AG08396 (cell line): Measurements from ENCODE around the gene C1QTNF5.

Experiments used
- DNase-seq: peaks from one replicate; pipeline ENCODE4 v3.0.0; 2012; ENCODE audit warnings: low spot score, mixed read lengths

The C1QTNF5 gene

DNA sequence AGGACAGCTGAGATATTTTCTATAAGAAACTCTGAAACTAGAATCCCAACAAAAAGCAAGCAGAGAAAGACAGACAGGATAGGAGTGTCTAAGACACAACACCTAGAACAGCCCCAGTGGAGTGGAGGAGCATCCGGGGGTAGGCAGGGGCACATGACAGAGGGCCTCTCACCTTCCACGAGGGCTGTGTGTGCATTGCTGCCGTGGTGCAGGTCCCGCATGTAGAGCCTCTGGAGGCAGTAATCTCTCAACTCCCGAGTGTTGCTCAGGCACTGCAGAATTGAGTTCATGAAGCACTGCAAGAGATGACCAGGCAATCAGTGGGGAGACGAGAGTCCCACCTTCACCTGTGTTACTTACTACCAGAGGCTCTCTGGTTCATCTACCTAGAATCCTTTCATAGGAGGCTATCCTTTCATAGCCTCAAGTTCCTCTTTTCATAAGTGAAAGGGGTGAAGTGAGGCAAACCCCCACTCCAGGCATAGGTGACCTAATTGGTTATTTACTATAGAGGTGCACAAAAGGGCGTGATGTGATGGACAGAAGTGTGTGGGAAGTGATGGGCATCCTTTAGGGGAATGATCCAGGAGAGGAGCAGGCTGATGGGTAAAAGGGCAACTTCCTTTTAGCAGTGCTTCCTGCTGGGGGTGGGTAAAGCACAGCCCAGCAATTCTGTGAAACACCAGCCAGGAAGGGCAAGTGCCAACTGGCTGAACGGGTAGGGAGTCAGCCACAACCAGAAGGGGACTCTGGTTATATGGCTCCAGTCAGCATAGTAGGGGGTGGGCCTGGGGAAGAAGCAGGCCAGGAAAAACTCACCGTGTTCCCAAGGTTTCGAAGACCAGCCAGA is 18.9 kb upstream of the C1QTNF5 start:
- no peak for DNase-seq

DNA sequence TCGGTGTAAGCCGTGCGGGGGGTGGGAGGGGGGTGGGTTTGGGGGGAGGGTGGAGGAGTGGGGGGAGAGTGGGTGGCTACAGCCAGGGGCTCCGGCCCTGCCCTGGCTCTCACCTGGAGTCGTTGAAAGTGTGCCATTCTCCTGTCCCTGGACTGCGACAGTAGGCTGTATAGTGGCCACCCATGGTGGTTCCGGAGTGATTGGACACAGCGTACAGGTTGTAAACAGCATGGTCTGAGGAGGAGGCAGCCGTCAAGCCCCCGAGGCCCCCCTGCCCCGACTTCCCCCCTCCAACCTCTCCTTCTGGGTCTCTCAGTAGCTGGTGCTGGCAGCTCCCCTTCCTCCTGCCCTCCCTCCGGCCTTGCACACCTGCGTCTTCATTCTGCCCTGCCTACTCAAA is 16.4 kb upstream of the C1QTNF5 start:
- no peak for DNase-seq

DNA sequence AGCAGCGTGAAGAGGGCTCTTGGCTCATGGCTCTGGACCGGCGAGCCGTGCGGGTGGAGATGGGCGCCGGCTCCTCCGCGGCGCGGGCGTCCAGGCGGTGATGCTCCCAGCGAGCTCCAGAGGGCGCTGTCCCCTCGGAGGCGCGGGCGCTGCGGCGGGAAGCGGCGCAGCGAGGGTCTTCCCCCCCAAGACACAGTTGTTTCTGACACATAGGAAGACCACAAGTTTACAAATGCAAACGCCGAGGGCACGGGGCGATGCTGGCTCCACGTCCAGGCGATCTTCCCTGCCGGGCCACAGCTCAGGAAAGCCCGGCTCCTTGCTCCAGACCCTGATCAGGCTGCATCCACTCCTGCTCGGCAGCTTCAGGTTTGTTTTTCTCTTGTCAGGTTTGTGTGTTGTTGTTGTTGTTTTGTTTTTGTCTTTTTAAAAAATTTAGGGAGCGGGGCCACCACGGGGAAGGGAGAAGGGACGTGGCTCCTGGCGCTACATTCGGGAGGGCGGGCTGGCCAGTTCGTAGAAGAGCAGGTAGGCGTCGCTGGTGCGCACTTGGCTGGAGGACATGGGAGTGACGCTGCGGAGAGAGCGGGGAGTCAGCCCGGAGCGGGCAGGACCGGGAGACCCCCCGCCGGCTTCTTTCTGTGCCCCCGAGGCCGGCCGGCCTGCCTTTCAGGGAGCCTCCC is 15.8 kb upstream of the C1QTNF5 start:
- DNase-seq: peak; percentile 92

DNA sequence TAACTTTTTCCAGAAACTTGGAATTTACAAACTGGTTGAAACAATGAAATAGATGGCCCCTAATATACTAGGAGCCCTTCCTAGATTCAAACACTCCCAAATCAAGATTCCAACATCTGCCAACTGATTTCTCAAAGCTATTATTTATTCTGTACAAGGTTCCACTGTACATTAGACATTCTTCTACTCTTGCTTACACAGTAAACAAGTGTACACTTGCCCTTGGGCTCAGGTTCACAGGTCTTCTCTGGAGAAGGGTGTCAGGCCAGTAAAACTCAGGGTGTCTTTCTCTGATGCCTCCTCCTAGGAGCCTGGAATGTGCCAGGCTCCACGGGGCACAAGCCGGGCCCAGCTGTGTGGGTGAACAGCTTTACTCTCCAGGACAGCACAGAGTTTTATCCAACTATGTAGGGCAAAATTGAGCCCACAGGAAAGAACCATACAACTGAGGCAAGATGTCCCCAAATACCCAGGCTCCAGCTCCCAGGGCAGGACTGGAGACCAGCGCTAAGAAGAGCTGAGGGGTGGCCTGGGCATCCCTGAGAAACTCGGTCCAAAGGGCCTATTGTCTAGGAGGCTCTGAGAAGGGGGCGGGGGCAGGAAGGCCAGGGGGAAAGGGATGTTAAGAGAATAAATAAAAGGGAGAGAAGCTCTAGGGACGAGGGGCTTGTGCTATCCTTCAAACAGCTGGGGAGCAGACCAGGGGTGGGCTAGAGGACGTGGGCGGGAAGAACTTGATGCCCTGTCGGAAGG is 14.6 kb upstream of the C1QTNF5 start:
- DNase-seq: no peak

DNA sequence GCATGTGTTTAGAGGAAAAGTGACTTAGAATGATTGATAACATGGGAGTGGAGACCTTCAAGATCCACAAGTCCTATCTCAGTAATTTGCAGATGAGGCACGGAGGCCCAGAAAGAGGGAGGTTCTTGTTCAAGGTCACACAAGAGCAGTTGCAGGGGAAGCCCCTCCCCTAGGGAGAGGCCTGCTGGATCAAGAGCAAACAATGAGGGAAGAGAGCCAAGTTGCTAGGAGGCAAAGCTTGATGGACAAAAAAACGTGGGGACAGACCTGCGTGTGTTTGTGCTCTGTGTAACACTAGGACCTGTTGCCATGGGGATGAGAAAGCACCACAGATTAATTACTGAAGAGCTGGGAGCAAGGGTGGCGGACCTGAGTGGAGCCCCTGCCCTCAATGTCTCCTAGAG is 12.2 kb upstream of the C1QTNF5 start:
- DNase-seq: no peak

DNA sequence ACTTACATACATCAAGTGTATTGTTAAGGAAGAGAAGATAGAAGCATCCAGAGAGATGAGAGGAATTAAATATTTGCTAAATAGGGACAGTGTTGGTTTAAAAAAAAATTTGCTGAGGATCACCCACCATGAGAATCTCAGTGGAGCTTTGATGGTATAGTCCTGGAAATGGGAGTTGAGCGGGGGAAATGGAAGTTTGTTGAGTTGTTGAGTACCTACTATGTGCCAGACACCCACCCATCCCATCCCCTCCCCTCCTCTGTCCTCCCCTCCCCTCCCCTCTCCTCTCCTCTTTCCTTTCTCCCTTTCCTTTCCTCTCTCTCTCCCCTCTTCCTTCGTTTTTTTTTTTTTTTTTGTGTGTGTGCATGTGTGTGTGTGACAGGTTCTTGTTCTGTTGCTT is 10.5 kb upstream of the C1QTNF5 start:
- DNase-seq: no peak

DNA sequence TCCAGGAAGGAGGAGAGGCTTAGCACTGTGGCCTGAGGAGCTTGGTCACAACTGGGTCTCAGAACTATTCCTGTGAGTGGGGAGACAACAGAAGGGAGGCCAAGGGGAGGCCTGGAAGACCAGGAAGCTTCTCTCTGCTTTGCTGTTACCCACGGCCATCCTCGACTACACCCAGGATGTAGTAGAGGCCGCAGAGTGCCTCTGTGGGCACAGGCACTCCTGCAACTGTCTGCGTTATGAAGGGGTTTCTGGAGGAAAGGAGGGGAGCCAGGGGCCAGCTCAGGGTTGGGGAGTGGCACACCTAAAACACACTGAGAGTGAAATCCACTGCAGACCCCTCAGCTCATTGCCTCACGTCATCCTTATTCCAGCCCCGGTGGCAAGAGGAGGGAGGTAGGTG is 9.6 kb upstream of the C1QTNF5 start:
- DNase-seq: no peak

DNA sequence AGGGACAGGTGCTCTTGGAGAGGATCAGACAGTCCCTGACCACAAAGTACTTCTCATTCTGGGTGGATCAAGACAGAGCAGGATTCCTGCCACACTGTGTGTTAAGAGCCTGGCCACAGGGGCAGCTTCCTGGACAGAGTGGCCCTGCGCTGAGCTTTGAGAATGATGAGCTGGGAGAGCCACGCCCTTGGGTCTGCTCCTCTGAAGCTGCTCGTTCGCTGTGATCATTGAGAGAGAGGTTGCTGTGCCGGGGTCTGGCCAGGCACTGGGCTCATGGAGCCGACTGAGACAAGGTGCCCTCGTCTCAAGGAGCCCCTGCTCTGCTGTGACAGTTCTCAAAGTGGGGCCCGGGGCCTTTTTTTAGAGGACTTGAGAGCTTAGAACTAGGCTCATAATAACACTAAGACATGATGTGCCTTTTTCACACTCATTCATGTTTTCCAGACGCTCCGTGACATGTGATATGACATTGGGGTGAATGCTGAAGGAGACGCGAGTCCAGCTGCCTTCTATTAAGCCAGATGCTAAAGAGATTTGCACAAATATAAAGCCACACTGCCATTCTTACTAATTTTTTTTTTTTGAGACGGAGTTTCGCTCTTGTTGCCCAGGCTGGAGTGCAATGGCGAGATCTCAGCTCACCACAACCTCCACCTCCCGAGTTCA is 7.4 kb upstream of the C1QTNF5 start:
- no peak for DNase-seq

DNA sequence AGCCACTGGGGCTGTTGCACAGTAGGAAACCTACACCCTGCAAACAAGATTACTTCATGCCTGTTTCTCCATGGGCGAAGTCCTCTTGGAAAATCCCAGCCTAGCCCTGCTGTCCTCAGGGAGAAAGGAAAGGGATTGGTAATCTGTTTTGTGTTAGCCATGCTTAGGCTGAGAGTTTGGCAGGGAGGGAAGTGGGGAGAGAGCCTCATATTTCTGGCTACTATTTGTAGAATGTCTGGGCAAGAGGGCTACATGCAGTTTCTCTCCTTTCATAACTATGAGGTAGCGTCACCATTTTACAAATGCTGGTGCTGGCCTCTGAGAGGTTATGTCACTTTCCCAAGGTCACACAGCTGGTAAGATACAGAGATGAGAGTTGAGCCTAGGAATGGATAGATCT is 6.6 kb upstream of the C1QTNF5 start:
- no peak for DNase-seq

DNA sequence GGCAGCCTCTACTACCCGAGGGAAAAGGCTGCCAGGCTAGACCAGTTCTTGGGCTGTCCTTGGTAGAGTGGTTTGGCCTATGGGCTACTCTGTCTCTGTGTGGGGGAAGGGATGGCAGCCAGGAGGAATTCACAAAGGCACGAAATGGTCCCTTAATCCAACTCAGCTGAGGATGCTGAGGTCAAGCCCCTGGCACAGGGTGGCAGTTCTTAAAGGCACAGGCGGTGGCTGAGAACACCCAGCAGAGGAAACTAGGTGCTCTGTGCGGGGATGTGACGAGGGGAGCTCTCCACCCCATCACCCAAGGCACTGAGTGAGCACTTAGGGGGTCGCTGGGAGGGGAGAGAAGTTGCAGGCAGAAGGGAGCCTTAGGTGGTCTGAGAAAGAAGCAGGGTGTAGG is 5.9 kb upstream of the C1QTNF5 start, which contains the start of gene MFRP:
Gene MFRP (minus strand): TSS at position 101 of the 400 bp plus-strand sequence. CDS start 192 bp downstream, outside the sequence.
- DNase-seq: no peak

DNA sequence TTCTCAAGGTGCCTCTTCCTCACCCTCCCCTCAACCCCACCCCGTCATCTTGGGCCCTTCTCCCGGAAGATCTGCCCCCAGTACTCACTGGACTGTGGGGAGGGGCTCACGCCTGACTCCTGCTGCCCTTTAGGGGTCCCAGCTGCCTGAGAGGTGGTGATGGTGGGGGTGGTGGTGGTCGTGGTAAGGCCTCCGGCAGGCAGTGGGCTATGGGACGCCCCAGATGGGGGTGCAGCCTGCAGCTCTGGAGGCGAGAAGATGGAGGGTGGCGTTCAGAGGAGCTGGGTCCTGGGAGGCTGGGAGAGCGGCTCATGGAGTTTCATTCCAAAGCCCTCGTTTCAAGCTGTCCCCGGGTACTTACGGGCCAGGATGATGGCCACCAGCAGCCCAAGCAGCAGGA is 5.0 kb upstream of the C1QTNF5 start:
- no peak for DNase-seq

DNA sequence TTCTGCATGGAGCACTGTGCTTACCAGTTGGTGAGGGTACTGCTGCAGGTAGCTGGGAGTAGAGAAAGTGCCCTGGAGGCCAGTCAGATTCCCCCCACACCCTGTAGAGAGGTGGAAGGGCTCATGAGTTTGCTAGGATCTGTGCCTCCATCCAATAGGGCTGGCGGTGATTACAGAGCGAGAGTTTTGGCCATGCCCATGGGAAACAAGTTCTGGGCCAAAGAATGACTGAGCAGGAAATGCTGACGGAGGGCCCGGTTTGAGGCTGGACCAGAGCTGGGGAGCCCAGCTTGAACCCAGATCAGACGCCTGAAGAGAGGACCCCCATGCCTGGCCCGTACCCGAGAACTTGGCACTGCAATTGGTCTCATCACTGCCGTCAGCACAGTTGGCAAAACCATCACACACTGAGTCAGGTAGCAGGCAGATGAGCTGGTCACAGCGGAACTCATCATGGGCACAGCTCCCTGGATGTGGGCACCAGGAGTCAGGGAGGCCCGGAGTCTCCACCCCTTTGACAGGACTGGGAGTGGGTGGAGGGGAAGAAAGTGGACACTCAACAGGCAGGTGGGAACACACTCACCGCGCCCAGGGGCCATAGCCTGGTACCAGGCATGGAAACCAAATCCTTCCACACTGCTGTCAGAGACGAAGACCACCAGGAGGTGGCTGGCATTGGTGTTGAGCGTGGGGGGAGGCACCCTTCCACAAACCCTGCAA is 3.8 kb upstream of the C1QTNF5 start:
- DNase-seq: no peak

DNA sequence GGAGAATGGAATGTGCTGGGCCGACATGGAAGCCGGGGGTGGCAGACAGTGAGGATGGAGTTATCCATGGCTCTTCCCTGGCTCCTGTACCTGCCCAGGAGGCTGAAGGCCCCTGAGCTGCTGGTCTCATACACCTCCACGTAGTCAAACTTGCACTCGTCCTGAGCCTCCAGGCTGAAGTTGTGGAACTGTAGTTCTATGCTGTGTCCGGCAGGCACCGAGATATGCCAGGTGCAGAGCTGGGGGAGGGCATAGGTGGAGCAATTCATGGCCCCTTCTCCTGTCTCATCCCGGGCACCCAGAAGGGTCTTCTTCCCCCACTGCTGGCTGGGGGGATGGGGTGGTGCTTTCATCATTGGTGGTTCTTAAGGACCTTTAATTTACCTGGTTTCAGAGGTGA is 3.0 kb upstream of the C1QTNF5 start:
- no peak for DNase-seq

DNA sequence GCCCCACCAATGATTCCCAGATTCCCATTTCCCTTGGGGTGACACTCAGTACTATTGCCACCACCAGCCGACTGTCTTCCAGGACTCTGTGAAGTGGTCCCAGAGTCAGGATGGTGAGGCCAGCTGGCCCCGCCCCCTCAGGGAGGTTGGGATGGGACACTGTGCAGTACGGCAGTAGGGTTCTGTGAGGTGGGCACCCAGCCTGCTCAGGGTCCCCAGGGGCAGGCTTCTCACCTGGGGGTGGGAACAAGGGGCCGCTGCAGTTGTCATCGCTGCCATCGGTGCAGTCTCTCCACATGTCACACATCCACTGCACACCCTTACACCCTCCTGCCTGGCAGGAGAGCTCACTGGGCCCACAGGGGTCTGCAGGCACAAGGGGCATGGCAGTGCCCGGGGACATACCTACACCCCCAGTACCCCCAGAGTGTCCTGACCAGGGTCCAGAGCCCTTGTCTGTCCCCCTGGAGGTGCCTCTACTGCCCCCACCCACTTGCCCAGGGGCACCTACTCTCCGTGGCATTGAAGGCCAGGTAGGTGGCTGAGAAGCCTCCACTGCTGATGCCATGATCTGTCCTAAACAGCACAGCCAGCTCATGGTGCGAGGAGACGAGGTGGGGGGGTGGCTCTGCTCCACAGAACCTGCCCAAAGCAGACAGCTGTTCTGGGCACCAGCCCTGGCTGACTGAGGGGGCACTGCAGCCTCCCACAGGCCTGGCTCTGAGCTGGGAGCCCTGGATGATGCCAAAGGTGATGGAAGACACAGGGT is 1.9 kb upstream of the C1QTNF5 start:
- no peak for DNase-seq

DNA sequence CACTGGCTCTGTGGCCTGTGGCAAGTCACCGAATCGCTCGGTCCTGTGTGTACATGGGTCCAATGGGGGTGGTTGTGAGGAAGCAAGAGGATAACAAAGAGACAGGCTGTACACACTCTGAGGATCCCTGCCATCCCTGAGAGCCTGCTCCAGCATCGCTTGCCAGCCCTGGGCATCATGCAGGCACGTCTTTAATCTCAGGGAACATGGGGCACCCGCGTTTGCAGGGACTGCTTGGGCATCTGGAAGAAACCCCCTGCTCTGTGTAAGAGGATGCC is 1.3 kb upstream of the C1QTNF5 start:
- no peak for DNase-seq

DNA sequence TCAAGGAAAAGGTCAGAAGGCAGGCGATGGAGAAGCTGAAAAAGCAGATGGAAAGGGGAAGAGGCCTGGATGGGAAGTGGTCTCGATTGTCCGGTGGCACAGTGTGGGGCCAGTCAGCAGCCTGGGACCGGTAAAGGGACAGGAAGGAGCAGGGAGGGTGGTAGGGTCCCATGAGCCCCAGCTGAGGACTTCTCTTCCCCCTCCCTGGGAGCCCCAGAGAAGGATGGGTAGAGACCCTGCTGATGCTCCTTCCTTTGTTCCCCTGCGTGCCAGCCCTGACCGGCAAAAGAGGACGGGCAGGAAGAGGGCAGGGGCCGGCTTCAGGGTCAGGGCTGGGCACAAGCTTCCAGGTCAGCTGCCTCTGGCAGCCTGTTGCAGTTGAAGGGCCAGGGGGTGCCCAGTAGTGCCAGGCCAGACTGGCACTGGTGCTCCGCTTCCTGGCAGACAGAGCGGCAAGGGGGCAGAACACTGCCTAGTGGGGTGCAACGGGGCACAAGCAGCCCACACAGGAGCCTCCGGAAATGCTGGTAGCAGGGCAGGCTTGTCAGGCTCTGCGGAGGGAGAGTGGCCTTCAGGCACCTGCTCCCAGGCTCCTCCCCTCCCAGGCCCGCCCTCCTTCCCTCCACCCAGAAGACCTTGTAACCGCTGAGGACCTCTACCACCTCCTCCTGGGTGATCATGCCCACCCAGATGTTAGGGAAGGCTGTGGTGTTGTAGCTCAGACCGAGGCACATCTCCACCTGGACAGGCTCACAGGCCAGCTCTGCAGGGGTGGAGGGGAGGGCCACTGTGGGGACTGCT is 739 bp upstream of the C1QTNF5 start:
- DNase-seq: no peak

DNA sequence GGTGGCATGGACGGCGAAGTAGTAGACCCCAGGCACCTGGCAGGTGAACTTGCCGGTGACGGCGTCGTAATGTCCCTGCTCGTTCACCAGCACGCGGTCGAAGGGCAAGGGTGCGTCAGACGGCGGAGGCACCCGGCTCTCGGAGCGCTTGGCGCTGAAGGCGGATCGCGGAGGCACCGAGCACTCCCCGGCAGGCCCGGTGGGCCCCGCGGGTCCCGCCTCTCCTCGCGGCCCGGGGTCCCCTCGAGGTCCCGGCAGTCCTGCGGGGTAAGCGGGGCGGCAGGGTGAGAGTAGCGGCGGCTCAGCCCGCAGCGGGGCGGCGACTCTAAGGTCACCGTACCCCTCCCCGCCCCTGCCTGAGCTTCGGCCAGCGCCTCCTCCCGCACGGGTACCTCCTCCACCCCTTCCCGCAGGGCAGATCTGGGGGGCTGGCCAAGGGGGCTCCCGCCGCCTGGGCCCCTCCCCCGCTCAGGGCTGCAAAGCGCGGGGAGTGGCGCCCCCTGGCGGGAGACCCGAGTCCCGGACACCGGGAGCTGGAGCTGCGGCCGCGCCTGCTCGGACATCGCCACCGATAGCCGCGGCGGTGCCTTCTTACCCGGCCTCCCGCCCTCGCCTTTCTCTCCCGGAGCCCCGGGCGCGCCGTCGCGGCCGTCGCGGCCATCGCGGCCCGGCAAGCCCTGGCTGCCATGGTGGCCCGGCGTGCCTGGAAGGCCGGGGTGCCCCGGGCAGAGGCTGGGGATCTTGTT is 921 bp downstream of the C1QTNF5 start:
- DNase-seq: peak; percentile 91

DNA sequence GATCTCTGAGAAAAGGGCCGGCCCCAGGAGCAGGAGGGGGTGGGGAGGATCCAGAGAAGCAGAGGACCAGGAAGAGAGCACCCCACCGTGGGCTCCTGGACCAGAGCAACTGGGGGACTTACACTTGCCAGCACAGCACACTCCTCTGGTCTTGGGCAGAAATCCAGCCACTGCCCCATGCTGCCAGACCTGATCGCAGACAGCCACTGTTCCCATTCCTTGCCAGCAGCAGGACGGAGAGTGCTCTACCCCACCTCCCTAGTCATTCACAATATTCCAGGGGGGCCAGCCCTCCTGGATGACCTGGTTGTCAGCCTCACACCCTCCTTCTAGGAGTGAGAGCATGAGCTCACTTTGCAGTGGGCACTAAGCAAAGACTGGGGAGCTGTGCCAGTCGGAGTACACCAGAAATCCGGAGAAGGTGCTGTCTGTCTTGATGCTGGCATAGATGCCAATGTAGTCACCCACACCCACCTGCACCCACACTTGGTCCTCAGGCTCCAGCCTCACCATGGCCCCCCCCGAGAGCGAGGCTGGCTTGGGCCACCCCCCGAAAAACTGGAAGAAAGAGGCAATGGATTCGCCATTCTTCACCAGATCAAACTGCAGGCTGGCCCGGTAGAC is 1.6 kb downstream of the C1QTNF5 start:
- no peak for DNase-seq

DNA sequence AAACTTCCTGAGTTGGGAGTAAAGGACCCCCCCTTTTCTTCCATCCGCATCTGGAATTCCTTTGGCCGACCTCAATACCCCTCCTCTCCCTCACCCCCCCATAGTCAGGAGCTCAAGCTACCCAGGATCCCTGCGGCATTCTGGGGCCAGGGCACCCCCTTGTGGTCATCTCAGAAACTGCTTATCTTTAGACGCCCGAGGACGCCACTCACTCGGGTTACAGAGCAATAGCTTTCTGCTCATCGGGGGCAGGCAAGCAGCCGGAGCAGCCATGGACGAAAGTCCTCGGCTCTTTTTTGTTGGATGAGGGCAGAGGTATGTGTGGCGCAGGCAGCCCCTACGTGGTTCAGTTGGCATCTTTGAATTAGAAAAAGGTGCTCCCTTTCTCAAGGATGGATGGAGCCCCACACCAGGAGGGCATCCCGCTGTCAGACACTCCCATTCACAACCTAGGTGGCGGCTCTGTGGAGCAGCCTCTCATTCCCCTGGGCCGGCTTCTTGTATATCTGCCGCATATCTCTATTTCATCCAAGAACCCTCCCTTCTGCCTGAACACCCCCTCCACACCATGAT is 2.3 kb downstream of the C1QTNF5 start:
- DNase-seq: peak; percentile 92
